HG03571 (cell line): ENCODE results near the gene FOXL2NB.
"Not testable (repeated sequence)": the region's sequence is repeated elsewhere in the genome, so short reads cannot be mapped to it uniquely, and the experiment has no call there.

Experiments used
- ATAC-seq: cut with Tn5 transposase; IDR thresholded peaks from one replicate; pipeline ENCODE4 v1.9.1; 2021; ENCODE audit not compliant: unreplicated experiment

FOXL2NB gene

GRCh38 chr3:138946663-138947494 is at the start of gene FOXL2NB, which contains the start of gene FOXL2:
Gene FOXL2NB (plus strand): TSS chr3:138947217. CDS start chr3:138947365, 148 bp downstream.
Gene FOXL2 (minus strand): TSS chr3:138947137. CDS start chr3:138946722, 415 bp downstream.
- no peak for ATAC-seq

- no peak for ATAC-seq
These were observed 48.7 kb upstream of the FOXL2NB start for GRCh38 chr3:138898301-138898700.

DNA sequence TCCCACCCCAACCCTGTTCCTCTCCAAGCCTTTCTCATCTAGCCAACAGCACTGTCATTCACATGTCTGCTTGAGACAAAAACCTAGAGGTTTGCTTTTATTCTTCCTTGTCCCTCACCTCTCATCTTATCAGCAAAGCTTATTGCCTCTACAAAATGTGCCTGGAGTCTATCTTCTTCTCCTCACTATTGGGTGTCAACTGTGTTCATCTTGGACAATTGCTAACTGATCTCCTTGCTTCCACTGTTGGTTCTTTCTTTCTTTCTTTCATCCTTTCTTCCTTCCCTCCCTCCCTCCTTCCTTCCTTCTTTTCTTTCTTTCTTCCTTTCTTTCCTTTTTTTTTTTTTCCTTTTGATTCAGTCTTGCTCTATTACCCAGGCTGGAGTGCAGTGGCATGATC is 48.3 kb upstream of the FOXL2NB start:
- no peak for ATAC-seq

DNA sequence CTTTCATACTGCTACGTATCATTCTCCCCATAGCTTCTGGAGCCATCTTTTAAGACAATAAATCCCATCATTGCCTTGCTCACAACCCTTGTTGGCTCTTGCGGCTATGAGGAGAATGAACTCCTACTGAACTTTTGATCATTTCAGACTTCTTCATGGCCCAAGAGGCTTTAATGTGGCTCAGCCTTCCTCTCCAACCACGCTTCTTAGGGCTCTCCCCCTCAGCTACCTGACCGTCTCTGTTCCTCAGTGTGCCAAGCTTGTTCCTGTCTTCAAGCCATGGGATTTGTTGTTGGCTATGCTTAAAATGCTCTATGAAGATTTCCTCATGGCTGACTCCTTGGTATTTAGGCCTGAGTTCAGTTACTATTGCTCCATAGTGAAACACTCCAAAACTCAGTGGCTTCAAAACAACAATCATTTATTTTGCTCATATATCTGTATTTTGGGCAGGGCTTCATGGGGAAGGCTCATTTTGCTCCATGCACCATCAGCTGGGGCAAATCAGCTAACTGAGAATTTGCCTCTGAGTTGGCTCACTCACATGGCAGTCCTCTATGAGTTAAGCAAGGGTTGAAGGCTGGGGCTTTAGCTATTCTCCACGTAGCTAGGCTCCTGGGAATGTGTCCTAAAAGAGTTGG is 47.5 kb upstream of the FOXL2NB start:
- ATAC-seq, result no peak

DNA sequence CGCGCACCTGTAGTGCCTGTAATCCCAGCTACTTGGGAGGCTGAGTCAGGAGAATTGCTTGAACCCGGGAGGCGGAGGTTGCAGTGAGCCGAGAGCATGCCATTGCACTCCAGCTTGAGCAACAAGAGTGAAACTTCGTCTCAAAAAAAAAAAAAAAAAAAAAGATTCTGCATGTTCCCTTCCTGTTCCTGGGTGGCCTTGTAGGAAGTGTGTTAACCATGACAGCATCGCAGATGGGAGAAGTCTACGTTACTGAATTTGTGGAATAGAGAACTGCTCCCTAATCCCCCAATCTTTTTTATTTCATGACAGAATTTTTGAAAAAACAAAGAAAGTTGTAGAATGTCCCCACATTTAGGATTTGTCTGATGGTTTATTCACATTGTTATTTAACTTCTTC is 45.5 kb upstream of the FOXL2NB start:
- ATAC-seq, result no peak

DNA sequence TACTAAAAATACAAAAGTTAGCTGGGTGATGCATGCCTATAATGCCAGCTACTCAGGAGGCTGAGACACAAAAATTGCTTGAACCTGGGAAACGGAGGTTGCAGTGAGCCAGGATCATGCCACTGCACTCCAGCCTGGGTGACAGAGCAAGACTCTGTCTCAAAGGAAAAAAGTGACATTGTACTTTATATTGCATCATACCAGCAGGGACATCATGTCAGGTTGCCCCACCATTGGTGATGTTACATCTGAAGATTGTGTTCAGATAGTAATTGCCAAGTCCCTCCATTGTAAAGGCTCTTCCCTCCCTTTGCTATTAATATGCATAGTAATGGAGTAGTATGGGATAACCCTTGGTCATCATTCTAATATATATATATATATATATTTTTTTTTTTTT is 44.8 kb upstream of the FOXL2NB start:
- ATAC-seq, result no peak

DNA sequence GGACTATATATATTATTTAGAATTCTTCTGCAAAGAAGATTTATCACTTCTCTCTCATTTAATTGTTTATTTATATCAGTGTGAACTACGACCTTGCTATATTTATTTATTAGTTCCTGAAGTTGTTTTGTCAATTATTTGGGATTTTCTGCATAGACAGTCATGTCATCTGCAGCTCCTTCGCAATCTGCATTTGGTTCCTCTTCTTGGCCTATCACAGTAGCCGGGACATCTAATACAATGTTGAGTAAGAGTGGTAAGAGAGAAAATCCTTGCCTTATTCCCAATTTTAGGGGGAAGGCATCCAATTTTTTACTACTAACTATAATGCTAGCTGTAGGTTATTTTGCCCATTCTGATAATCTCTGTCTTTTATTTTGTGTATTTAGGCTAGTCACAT is 39.5 kb upstream of the FOXL2NB start:
- no peak for ATAC-seq

DNA sequence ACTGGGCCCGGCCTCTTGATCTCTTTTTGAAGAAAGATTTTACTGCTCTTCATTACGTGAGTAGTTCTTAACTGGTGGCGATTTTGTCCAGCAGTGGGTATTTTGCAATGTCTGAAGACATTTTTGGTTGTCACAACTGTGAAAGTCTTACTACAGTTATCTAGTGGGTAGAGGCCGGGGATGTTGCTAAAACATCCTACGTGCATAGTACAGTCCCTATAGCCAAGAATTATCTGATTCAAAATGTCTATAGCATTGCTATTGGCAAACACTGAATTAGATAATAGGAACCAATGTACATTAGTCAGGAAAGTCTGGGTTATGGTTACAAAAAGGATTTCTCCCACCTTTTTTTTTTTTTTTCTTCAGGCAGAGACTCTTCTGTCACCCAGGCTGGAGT is 38.2 kb upstream of the FOXL2NB start:
- no peak for ATAC-seq

DNA sequence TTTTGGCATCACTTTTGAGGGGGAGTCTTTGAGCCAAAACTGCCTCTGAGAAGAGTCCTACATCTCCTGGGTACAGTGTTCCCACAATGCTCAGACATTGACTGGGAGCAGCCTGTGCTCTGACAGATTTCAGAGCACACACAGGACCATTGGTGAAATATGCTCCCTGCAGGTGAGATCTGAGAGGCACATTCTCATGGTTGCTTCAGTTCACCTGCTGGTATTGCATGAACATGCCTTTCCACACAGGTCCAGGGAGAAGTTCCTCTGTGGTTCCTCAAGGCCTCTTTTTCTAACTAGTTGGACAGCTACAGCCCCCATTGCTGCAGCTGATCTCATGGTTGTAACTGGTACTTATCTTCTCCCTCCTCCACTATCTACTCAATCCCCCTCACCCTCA is 37.1 kb upstream of the FOXL2NB start:
- no peak for ATAC-seq

GRCh38 chr3:138911621-138912020 is 35.4 kb upstream of the FOXL2NB start:
- ATAC-seq, result no peak

DNA sequence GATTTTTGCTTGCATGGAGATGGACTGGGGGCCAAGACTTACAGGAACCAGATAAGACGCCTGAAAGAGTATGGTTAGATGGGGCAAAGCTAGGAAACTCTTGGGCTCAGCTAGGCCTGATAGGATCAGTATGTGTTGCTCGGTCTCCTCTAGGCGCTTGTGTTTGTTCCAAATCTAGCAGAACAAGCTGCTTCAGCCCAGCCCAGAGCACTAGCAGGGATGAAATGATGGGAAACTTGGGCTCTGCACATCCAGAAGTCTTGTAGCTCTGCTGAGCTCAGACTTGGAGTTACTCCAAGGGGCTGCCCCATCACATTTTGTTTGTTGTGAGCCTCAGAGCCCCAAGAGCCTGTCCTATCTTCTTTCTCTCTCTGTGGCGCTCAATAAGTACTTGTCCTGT is 34.8 kb upstream of the FOXL2NB start:
- ATAC-seq, result no peak

- no peak for ATAC-seq
These were observed 33.3 kb upstream of the FOXL2NB start for GRCh38 chr3:138913766-138914165.

DNA sequence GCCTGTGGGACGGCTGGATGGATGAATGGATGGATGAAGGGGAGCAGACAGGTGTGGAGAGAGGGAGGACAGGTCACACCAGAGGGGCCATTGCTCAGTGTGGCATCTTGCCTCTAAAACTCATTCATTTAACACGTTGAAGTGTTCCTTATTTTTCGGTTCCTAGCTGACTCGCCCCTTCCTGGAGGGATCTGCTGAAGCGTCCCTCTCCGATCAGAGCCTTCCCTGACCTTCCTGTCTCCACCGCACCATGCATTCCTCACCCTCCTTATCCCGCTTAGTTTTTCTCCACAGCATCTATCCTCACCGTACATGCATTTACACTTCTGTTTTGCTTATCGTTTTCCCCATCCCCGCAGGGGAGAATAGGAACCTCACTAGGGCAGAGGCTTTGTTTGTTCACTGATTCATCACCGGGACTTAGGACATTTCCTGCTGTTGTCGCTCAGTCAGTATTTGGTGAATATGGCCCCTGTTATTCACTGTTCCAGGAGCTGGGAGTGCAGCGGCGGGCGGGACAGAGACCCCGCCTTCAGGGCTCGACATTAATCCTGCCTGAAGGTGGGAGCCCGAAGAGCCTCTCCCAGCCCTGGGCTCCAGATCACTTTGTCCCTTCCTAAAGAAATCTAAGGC is 32.0 kb upstream of the FOXL2NB start:
- ATAC-seq, result peak; percentile 18

- peak; percentile 77 for ATAC-seq
These were observed 31.2 kb upstream of the FOXL2NB start for GRCh38 chr3:138915503-138916498.

DNA sequence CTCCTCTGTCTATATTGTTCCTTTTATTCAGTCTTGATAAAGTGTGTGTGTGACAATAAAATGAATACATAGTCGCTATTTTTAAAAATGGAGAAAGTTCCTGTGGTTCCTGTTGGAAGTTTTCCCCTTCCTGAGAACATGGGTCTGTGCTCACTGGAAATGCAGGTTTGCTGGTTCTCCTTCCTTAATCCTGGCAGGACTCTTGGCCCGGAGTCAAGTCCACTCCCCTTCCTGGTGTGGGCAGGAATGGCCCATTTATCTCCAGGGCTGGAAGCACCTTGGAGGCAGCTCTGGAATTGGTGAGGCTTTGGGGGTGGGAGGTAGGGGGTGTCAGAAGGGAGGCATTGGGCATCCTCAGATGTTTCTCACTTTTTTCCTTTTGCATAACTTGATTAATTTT is 30.2 kb upstream of the FOXL2NB start:
- no peak for ATAC-seq

- no peak for ATAC-seq
These were observed 27.7 kb upstream of the FOXL2NB start for GRCh38 chr3:138919325-138919724.

- no peak for ATAC-seq
These were observed 25.4 kb upstream of the FOXL2NB start for GRCh38 chr3:138921316-138922292.

DNA sequence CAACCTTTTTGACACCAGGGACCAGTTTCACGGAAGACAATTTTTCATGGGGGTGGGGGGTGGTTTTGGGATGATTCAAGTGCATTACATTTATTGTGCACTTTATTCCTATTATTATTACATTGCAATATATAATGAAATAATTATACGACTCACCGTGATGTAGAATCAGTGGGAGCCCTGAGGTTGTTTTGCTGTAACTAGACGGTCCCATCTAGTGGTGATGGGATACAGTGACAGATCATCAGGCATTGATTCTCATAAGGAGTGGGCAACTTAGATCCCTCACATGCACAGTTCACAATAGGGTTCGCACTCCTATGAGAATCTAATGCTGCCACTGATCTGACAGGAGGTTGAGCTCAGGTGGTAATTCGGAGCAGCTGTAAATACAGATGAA is 24.6 kb upstream of the FOXL2NB start:
- ATAC-seq, result not testable (repeated sequence)

GRCh38 chr3:138923531-138923994 is 23.5 kb upstream of the FOXL2NB start:
- ATAC-seq, result peak; percentile 75
